K562 (cell line): ENCODE results near the gene ZNF844. TPM values are rescaled to one million over a fixed set of nuclear protein-coding genes. Genes with fewer than 3 reads are reported as not detected.
A peak's percentile ranks its signal among the peaks of the same experiment; 100 is the strongest.

Experiments
- polyA plus RNA-seq, 8 experiments: library from polyadenylated mRNA; depleted of rRNA in 4 of 8; stranded (reverse) in 5 of 8; unstranded in 3 of 8; fragments of >200 nt; fragmentation: Nextera tagmentation in 2 of 8; fragmentation: Illumina TruSeq in 1 of 8; extraction: Ambion mirVana in 2 of 8; extraction: Trizol in 1 of 8; gene quantifications; 2 replicates each; pipeline versions ENCODE4 v1.2.1 to v1.2.3, GENCODE V29; 2011 to 2014; ENCODE audit warnings: inconsistent platforms in 1 of 8, missing spikeins in 1 of 8
- total RNA-seq, 7 experiments: library from RNA; depleted of rRNA in 6 of 7; stranded (reverse); fragments of >200 nt in 6 of 7; fragmentation: Illumina TruSeq in 2 of 7; extraction: Trizol in 2 of 7; gene quantifications; 2 replicates each; pipeline versions ENCODE4 v1.2.1 to v1.2.3, GENCODE V29; 2011 to 2021; ENCODE audit warnings: low replicate concordance in 1 of 7
- TF ChIP-seq, protein P1 (sequence below), 2 experiments: fragments of 450-650 bp in 1 of 2; sonication (generic) in 1 of 2; formaldehyde crosslinking in 1 of 2; IDR thresholded peaks; 2 replicates each; pipeline versions ENCODE4 v1.7.1 to v1.9.0; 2016 to 2022; ENCODE audit warnings: inconsistent platforms in 1 of 2, mild to moderate bottlenecking in 1 of 2, missing genetic modification reagents in 1 of 2

Gene ZNF844
- total and polyA plus RNA-seq, 9 of the 15 experiments (the other 6 are each of a cell fraction or from before 2014, with no cell fraction given): 0.80 to 4.5 (median 2.2) TPM

GRCh38 chr19:12092956-12093355, 28.4 kb downstream of the ZNF844 start (continued):
- TF ChIP-seq, protein P1, sequence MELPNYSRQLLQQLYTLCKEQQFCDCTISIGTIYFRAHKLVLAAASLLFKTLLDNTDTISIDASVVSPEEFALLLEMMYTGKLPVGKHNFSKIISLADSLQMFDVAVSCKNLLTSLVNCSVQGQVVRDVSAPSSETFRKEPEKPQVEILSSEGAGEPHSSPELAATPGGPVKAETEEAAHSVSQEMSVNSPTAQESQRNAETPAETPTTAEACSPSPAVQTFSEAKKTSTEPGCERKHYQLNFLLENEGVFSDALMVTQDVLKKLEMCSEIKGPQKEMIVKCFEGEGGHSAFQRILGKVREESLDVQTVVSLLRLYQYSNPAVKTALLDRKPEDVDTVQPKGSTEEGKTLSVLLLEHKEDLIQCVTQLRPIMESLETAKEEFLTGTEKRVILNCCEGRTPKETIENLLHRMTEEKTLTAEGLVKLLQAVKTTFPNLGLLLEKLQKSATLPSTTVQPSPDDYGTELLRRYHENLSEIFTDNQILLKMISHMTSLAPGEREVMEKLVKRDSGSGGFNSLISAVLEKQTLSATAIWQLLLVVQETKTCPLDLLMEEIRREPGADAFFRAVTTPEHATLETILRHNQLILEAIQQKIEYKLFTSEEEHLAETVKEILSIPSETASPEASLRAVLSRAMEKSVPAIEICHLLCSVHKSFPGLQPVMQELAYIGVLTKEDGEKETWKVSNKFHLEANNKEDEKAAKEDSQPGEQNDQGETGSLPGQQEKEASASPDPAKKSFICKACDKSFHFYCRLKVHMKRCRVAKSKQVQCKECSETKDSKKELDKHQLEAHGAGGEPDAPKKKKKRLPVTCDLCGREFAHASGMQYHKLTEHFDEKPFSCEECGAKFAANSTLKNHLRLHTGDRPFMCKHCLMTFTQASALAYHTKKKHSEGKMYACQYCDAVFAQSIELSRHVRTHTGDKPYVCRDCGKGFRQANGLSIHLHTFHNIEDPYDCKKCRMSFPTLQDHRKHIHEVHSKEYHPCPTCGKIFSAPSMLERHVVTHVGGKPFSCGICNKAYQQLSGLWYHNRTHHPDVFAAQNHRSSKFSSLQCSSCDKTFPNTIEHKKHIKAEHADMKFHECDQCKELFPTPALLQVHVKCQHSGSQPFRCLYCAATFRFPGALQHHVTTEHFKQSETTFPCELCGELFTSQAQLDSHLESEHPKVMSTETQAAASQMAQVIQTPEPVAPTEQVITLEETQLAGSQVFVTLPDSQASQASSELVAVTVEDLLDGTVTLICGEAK (IDR thresholded peaks at IDR 0.05): 0 out of 2 replicates have a peak, but pooled peaks have one; percentile 40
- TF ChIP-seq, protein P1 (CRISPR knock-in tag; IDR thresholded peaks at IDR 0.05): no peak
